A549 (cell line): ENCODE measurements around the gene DDX4. TPM values are rescaled to one million over a fixed set of nuclear protein-coding genes. Genes with fewer than 3 reads are reported as not detected.

Experiments used
- ATAC-seq, 2 experiments: fragments of 200-7000 bp in 1 of 2; fragments of >200 bp in 1 of 2; cut with Nextera tagmentation in 1 of 2; cut with Tn5 transposase in 1 of 2; 3 replicates each; pipeline versions ENCODE4 v1.8.0 to v1.9.1; 2018 to 2020; ENCODE audit warnings: mild to moderate bottlenecking in 1 of 2, moderate library complexity in 1 of 2
- CTCF ChIA-PET: fragments of 300-600 bp; sonication (Branson Sonifier 250); formaldehyde crosslinking; extraction: SDS; loops from one replicate; lab custom pipeline; 2021; ENCODE audit warnings: antibody characterized with exemption, inconsistent platforms; lab: Yijun Ruan, JAX
- POLR2A ChIA-PET: fragments of 350-600 bp; formaldehyde crosslinking; extraction: SDS; loops from one replicate; lab custom pipeline; 2021; ENCODE audit warnings: antibody characterized with exemption, inconsistent platforms; lab: Yijun Ruan, JAX
- DNase-seq, 2 experiments: peaks; one replicate each; pipeline versions ENCODE4 v3.0.0 to v3.0.0-alpha.2; 2011 to 2016; ENCODE audit warnings: low read depth in 1 of 2, low spot score in 1 of 2
- FAIRE-seq: peaks from 2 replicates; lab custom pipeline; 2011; peaks lifted over from hg19 to GRCh38; lab: Jason Lieb, UNC
- H3K27ac ChIP-seq, 2 experiments: fragments of >200 bp; sonication (Bioruptor Twin); formaldehyde crosslinking; 3 replicates each; pipeline ENCODE4 v1.5.1; 2016 to 2017
- H3K4me1 ChIP-seq: fragments of >200 bp; sonication (Bioruptor Twin); formaldehyde crosslinking; 3 replicates; pipeline ENCODE4 v1.6.1; 2016
- H3K4me2 ChIP-seq: fragments of >200 bp; sonication (Bioruptor Twin); formaldehyde crosslinking; 3 replicates; pipeline ENCODE4 v1.6.1; 2016
- H3K4me3 ChIP-seq: fragments of >200 bp; sonication (Bioruptor Twin); formaldehyde crosslinking; 3 replicates; pipeline ENCODE4 v1.5.1; 2016
- H3K9me3 ChIP-seq: fragments of >200 bp; sonication (Bioruptor Twin); formaldehyde crosslinking; 3 replicates; pipeline ENCODE4 v1.6.1; 2016
- CBX2 ChIP-seq: fragments of 200-600 bp; sonication (generic); IDR thresholded peaks from 2 replicates; pipeline ENCODE4 v1.6.1; 2016; ENCODE audit warnings: low read depth, mild to moderate bottlenecking, borderline replicate concordance
- CEBPB ChIP-seq, 2 experiments: fragments of >200 bp in 1 of 2; sonication (Bioruptor Twin) in 1 of 2; formaldehyde crosslinking in 1 of 2; IDR thresholded peaks; 2 replicates each; pipeline ENCODE4 v1.6.1; 2012 to 2016
- CHD4 ChIP-seq: fragments of 200-600 bp; sonication (generic); IDR thresholded peaks from 2 replicates; pipeline ENCODE4 v1.6.1; 2016; ENCODE audit warnings: antibody characterized with exemption, mild to moderate bottlenecking, borderline replicate concordance
- EHMT2 ChIP-seq: fragments of 200-600 bp; sonication (generic); IDR thresholded peaks from 2 replicates; pipeline ENCODE4 v1.6.1; 2016; ENCODE audit warnings: antibody characterized with exemption, low read depth, mild to moderate bottlenecking, moderate library complexity
- EP300 ChIP-seq, 2 experiments: fragments of >200 bp; sonication (Bioruptor Twin); formaldehyde crosslinking; IDR thresholded peaks; 2 replicates in 1 of 2; 3 replicates in 1 of 2; pipeline ENCODE4 v1.6.1; 2016 to 2017
- ESRRA ChIP-seq: fragments of 150-350 bp; IDR thresholded peaks from 2 replicates; pipeline ENCODE4 v1.6.1; 2014; ENCODE audit warnings: mild to moderate bottlenecking, low read length, borderline replicate concordance
- FOXS1 ChIP-seq: fragments of 250-450 bp; sonication (Bioruptor Pico); IDR thresholded peaks from 2 replicates; pipeline ENCODE4 v1.5.0; 2020; ENCODE audit warnings: mild to moderate bottlenecking, moderate library complexity
- GATA3 ChIP-seq: IDR thresholded peaks from 2 replicates; pipeline ENCODE4 v1.6.1; 2012; ENCODE audit warnings: borderline replicate concordance
- HOXA7 ChIP-seq: fragments of 250-450 bp; sonication (Bioruptor Pico); IDR thresholded peaks from 2 replicates; pipeline ENCODE4 v1.5.0; 2020; ENCODE audit warnings: mild to moderate bottlenecking, moderate library complexity
- HOXB13 ChIP-seq: fragments of 250-450 bp; sonication (Bioruptor Pico); IDR thresholded peaks from 2 replicates; pipeline ENCODE4 v1.5.0; 2020; ENCODE audit warnings: low read depth, mild to moderate bottlenecking, moderate library complexity
- JUN ChIP-seq, 2 experiments: fragments of >200 bp; sonication (Bioruptor Twin); formaldehyde crosslinking; IDR thresholded peaks; 2 replicates in 1 of 2; 3 replicates in 1 of 2; pipeline ENCODE4 v1.6.1; 2016 to 2017
- JUNB ChIP-seq: fragments of >200 bp; sonication (Bioruptor Twin); formaldehyde crosslinking; IDR thresholded peaks from 2 replicates; pipeline ENCODE4 v1.6.1; 2016
- MAZ ChIP-seq: fragments of 150-350 bp; IDR thresholded peaks from 2 replicates; pipeline ENCODE4 v1.6.1; 2014; ENCODE audit warnings: antibody characterized with exemption, low read depth, low read length, borderline replicate concordance
- NPAS2 ChIP-seq: fragments of 250-450 bp; sonication (Bioruptor Pico); IDR thresholded peaks from 2 replicates; pipeline ENCODE4 v1.8.0; 2022; ENCODE audit warnings: mild to moderate bottlenecking, moderate library complexity, borderline replicate concordance
- NR3C1 ChIP-seq: fragments of >200 bp; sonication (Bioruptor Twin); formaldehyde crosslinking; IDR thresholded peaks from 3 replicates; pipeline ENCODE4 v1.6.1; 2017
- POLR2A ChIP-seq: IDR thresholded peaks from 2 replicates; pipeline ENCODE4 v1.6.1; 2012; ENCODE audit warnings: mild to moderate bottlenecking, low read length
- RNF2 ChIP-seq: fragments of 200-600 bp; sonication (generic); IDR thresholded peaks from 2 replicates; pipeline ENCODE4 v1.6.1; 2016; ENCODE audit warnings: low read depth, mild to moderate bottlenecking, antibody characterized with exemption, moderate library complexity, borderline replicate concordance
- SMC3 ChIP-seq: fragments of >200 bp; sonication (Bioruptor Twin); formaldehyde crosslinking; IDR thresholded peaks from 3 replicates; pipeline ENCODE4 v1.6.1; 2018; ENCODE audit warnings: inconsistent platforms
- ZNF302 ChIP-seq: fragments of 250-450 bp; sonication (Bioruptor Pico); IDR thresholded peaks from 2 replicates; pipeline ENCODE4 v1.9.0; 2021; ENCODE audit warnings: inconsistent platforms, mild to moderate bottlenecking, moderate library complexity
- whole genome bisulfite sequencing: methylation state at CpG from one replicate; pipeline ENCODE4 v1.1.6; 2017; ENCODE audit errors: missing lambda C conversion rate; 5-methylcytosine and 5-hydroxymethylcytosine counted together
- polyA plus RNA-seq, 4 experiments: library from polyadenylated mRNA; depleted of rRNA in 3 of 4; stranded (reverse); fragments of >200 nt; fragmentation: RNase III in 1 of 4; extraction: RNeasy Plus Mini Kit Qiagen cat#74134 plus additional on column Dnase treatment in 1 of 4; gene quantifications; 2 replicates in 3 of 4; 3 replicates in 1 of 4; pipeline ENCODE4 v1.2.3, GENCODE V29; 2011 to 2017
- TF ChIP-seq, protein P1 (sequence below): fragments of 150-350 bp; IDR thresholded peaks from 2 replicates; pipeline ENCODE4 v1.6.1; 2014; ENCODE audit warnings: low read depth, mild to moderate bottlenecking, low read length
- TF ChIP-seq, protein P2 (sequence below): IDR thresholded peaks from 2 replicates; pipeline ENCODE4 v1.6.1; 2012
- TF ChIP-seq, protein P3 (sequence below): IDR thresholded peaks from 2 replicates; pipeline ENCODE4 v1.6.1; 2012
- TF ChIP-seq, protein P4 (sequence below): fragments of 250-450 bp; sonication (Bioruptor Pico); IDR thresholded peaks from 2 replicates; pipeline ENCODE4 v1.5.0; 2020; ENCODE audit warnings: low read depth, mild to moderate bottlenecking, moderate library complexity
- TF ChIP-seq, protein P5 (sequence below): fragments of >200 bp; sonication (Bioruptor Twin); formaldehyde crosslinking; IDR thresholded peaks from 3 replicates; pipeline ENCODE4 v1.6.1; 2016

The DDX4 gene
- polyA plus RNA-seq, 2 of the 4 experiments (the other 2 are of a cell fraction), result 0.09 TPM; not detected in 1

DNA sequence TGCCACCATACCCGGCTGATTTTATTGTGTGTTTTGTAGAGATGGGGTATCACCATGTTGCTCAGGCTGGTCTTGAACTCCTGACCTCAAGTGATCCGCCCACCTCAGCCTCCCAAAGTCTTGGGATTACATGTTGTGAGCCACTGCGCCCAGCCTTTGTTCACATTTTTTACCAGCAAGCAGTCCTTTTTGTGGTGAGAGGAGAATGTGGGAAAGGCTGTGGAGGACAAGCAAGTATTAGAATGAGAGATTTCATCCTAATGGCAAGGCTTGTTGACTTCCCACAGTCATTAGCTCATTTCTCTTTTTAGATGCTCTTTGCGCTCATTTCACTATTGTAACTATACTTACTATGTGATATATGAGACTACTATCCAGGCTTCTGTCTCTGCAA, 119.4 kb downstream of the DDX4 start:
- FAIRE-seq (no peak), ATAC-seq (no peak), DNase-seq (no peak)
- CTCF ChIA-PET, result interaction anchor here (0.8 kb wide), 1 partner anchor 11 kb away, joined by 3 read pairs; no protein-coding TSS in a partner anchor
- Histone ChIP-seq H3K27ac (no peak overlapping the region), H3K9me3 (no peaks in the 10 kb centered on the region), H3K4me1 (no peaks in the 10 kb centered on the region)
- 92% methylated on average over 4 of the region's 4 CpGs for WGBS
- TF ChIP-seq FOXS1 (CRISPR knock-in tag), result no peak
- TF ChIP-seq CBX2, result no peak
- TF ChIP-seq HOXB13, result no peak
- TF ChIP-seq CEBPB (IDR thresholded peaks at IDR 0.05), result no peak
- TF ChIP-seq, protein P1, sequence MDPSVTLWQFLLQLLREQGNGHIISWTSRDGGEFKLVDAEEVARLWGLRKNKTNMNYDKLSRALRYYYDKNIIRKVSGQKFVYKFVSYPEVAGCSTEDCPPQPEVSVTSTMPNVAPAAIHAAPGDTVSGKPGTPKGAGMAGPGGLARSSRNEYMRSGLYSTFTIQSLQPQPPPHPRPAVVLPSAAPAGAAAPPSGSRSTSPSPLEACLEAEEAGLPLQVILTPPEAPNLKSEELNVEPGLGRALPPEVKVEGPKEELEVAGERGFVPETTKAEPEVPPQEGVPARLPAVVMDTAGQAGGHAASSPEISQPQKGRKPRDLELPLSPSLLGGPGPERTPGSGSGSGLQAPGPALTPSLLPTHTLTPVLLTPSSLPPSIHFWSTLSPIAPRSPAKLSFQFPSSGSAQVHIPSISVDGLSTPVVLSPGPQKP, result no peak
- TF ChIP-seq, all 56 proteins: peak for 0
- H3K4me2 ChIP-seq, result no peak overlapping the region
- H3K4me3 ChIP-seq, result no peak overlapping the region
- POLR2A ChIA-PET, result no interaction called here

DNA sequence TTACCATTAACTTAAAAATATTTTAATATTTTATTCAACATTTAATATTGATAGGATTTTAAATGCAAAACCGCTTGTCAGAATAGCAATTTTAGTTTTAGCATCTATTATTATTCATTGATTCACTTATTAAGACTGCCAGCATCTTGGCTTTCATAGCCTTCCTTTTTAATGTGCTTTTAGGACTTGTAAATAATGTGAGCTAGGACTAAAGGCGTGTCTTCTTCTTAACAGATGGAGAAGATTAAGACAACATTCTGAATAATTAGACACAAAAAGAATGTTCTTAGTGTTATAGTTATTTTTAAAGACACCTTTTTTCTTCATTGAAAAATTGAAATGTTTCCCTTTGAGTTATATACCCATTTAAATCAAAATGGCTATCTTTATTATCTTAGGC, 120.2 kb downstream of the DDX4 start:
- POLR2A ChIA-PET, result no interaction called here
- DNase-seq (no peak), ATAC-seq (no peak), FAIRE-seq (no peak)
- Histone ChIP-seq H3K4me1 (no peaks in the 10 kb centered on the region), H3K4me3 (no peak overlapping the region), H3K9me3 (no peaks in the 10 kb centered on the region), H3K4me2 (no peak overlapping the region), H3K27ac (no peak overlapping the region)
- CTCF ChIA-PET, result no interaction called here
- TF ChIP-seq JUNB, result no peak
- TF ChIP-seq, protein P2, sequence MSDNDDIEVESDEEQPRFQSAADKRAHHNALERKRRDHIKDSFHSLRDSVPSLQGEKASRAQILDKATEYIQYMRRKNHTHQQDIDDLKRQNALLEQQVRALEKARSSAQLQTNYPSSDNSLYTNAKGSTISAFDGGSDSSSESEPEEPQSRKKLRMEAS, result no peak
- TF ChIP-seq JUN (IDR thresholded peaks at IDR 0.05), result no peak
- TF ChIP-seq, protein P3, sequence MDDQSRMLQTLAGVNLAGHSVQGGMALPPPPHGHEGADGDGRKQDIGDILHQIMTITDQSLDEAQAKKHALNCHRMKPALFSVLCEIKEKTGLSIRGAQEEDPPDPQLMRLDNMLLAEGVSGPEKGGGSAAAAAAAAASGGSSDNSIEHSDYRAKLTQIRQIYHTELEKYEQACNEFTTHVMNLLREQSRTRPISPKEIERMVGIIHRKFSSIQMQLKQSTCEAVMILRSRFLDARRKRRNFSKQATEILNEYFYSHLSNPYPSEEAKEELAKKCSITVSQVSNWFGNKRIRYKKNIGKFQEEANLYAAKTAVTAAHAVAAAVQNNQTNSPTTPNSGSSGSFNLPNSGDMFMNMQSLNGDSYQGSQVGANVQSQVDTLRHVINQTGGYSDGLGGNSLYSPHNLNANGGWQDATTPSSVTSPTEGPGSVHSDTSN, result no peak
- TF ChIP-seq, protein P4, sequence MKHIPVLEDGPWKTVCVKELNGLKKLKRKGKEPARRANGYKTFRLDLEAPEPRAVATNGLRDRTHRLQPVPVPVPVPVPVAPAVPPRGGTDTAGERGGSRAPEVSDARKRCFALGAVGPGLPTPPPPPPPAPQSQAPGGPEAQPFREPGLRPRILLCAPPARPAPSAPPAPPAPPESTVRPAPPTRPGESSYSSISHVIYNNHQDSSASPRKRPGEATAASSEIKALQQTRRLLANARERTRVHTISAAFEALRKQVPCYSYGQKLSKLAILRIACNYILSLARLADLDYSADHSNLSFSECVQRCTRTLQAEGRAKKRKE, result no peak
- TF ChIP-seq, protein P5, sequence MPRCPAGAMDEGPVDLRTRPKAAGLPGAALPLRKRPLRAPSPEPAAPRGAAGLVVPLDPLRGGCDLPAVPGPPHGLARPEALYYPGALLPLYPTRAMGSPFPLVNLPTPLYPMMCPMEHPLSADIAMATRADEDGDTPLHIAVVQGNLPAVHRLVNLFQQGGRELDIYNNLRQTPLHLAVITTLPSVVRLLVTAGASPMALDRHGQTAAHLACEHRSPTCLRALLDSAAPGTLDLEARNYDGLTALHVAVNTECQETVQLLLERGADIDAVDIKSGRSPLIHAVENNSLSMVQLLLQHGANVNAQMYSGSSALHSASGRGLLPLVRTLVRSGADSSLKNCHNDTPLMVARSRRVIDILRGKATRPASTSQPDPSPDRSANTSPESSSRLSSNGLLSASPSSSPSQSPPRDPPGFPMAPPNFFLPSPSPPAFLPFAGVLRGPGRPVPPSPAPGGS, result no peak
- TF ChIP-seq CHD4, result no peak
- TF ChIP-seq ZNF302 (CRISPR knock-in tag), result no peak
- TF ChIP-seq HOXA7 (CRISPR knock-in tag), result no peak
- no peak for TF ChIP-seq GATA3
- no peak for TF ChIP-seq NR3C1
- 76% methylated on average over 2 of the region's 2 CpGs for WGBS

DNA sequence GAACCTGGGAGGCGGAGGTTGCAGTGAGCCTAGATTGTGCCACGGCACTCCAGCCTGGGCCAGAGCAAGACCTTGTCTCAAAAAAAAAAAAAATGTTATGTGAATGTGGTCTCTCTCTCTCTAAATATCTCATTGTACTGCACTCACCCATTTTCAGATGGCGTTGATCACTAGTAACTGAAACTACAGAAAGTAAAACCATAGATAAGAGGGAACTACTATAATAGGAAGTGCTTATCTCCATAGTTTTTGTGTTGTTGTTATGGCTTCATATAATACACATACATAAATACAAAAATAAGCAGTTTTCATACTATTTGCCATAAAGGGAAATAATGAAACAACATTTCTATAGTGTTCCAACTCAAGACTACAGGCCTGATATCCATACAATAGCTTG, 122.4 kb downstream of the DDX4 start:
- Histone ChIP-seq H3K4me2 (no peak overlapping the region), H3K27ac (no peak overlapping the region), H3K4me1 (0 out of 3 replicates have a peak, but pooled peaks cover 7% of the 10 kb centered on the region), H3K4me3 (no peak overlapping the region), H3K9me3 (no peaks in the 10 kb centered on the region)
- FAIRE-seq (no peak), DNase-seq (no peak), ATAC-seq (no peak)
- POLR2A ChIA-PET, result no interaction called here
- CTCF ChIA-PET, result no interaction called here
- no peak for TF ChIP-seq NPAS2 (CRISPR knock-in tag)
- TF ChIP-seq EHMT2, result no peak
- no peak for TF ChIP-seq CBX2
- TF ChIP-seq SMC3, result no peak
- TF ChIP-seq MAZ, result no peak
- no peak for TF ChIP-seq POLR2A
- no peak for TF ChIP-seq EP300 (IDR thresholded peaks at IDR 0.05)
- TF ChIP-seq, protein P5, result no peak
- TF ChIP-seq FOXS1 (CRISPR knock-in tag), result no peak
- no peak for TF ChIP-seq RNF2
- TF ChIP-seq ESRRA, result no peak
- 86% methylated on average over 3 of the region's 3 CpGs for WGBS
